ENCODE measurements around the gene RPGRIP1L.

Gene RPGRIP1L

DNA sequence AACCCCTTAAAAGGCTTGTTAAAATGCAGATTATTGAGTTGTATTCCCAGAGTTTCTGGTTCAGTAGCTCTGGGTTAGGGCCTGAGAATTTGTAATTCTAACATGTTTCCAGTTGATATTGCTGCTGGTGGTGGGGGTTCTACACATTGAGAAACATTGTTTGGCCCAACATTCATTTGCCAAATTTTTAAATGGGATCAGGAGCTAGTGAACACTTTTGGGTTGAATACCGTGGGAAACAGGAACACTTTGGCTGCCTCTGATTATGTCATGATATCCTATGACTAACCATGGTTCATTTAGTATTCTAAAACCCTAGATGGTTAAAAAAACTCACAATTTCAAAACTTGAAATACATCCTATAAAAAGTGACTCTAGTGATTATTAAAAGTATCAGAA lies 89.3 kb downstream of the RPGRIP1L start:
- H3K4me1 ChIP-seq (ENCODE audit: control insufficient read depth in 1 of 2, insufficient read depth in 2 of 2, low read length in 2 of 2) = no peaks in the 10 kb centered on the region
- no peak overlapping the region for H3K27ac ChIP-seq (ENCODE audit: low read depth, low read length)
- H4K91ac ChIP-seq (ENCODE audit: low read depth, low read length) = no peak overlapping the region
- no peaks in the 10 kb centered on the region for H3K79me1 ChIP-seq (ENCODE audit: low read length)
- H3K27me3 ChIP-seq (ENCODE audit: insufficient read depth, low read length) = no peaks in the 10 kb centered on the region
- no CpG with 5 or more reads among the region's 1 CpG for WGBS (ENCODE audit: extremely low coverage, insufficient coverage, insufficient read length)
- H2BK120ac ChIP-seq (ENCODE audit: insufficient read depth, low read length, poor library complexity) = no peak overlapping the region
- H3K9me3 ChIP-seq (ENCODE audit: insufficient read depth, low read depth, low read length) = no peaks in the 10 kb centered on the region
- no peak overlapping the region for H2BK12ac ChIP-seq (ENCODE audit: low read length)
- H3K4ac ChIP-seq (ENCODE audit: low read depth, low read length) = no peak overlapping the region
- H3K9ac ChIP-seq (ENCODE audit: low read length) = no peak overlapping the region
- H3K4me2 ChIP-seq (ENCODE audit: low read length) = no peak overlapping the region
- H2BK5ac ChIP-seq (ENCODE audit: low read depth, low read length, poor library complexity) = no peak overlapping the region
- H3K18ac ChIP-seq (ENCODE audit: low read length) = no peak overlapping the region
- H3K4me3 ChIP-seq (ENCODE audit: low read depth, low read length) = no peak overlapping the region
- no peak overlapping the region for H2AFZ ChIP-seq (ENCODE audit: insufficient read depth, low read length, poor library complexity)
- DNase-seq = no peak
- no peak overlapping the region for H4K12ac ChIP-seq (ENCODE audit: low read depth, low read length)
- no peak overlapping the region for H3K23ac ChIP-seq (ENCODE audit: low read length)
- no peaks in the 10 kb centered on the region for H3K36me3 ChIP-seq (ENCODE audit: control insufficient read depth in 1 of 2, insufficient read depth in 2 of 2, low read length in 2 of 2)
- no peak overlapping the region for H2AK5ac ChIP-seq (ENCODE audit: low read length)
- H3K14ac ChIP-seq (ENCODE audit: low read length) = no peak overlapping the region
- no peaks in the 10 kb centered on the region for H3K79me2 ChIP-seq (ENCODE audit: control insufficient read depth, insufficient read depth, low read length, poor library complexity)
- H4K8ac ChIP-seq (ENCODE audit: low read depth, low read length) = no peak overlapping the region

DNA sequence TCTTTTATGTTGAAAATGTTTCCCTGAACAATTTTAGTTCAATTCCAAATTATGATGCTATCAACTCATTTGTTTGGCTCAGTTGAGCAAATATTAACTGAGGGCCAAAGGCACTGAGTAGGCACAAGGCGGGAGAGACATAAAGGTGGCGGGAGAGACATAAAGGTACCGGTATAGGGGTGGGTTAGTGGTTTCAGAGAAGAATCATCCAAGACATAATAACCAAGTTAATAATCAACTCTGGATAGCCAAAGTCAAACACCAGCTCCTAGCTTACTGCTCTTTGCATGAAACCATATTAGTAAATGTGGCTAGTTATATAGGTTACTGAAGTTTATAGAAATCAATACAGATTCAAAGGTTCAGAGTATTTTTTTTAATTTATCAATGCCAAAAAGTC lies 91.7 kb downstream of the RPGRIP1L start:
- H3K36me3 ChIP-seq (ENCODE audit: control insufficient read depth in 1 of 2, insufficient read depth in 2 of 2, low read length in 2 of 2) = no peaks in the 10 kb centered on the region
- H3K9me3 ChIP-seq (ENCODE audit: insufficient read depth, low read depth, low read length) = no peaks in the 10 kb centered on the region
- no peak overlapping the region for H3K18ac ChIP-seq (ENCODE audit: low read length)
- H3K79me1 ChIP-seq (ENCODE audit: low read length) = no peaks in the 10 kb centered on the region
- H2BK5ac ChIP-seq (ENCODE audit: low read depth, low read length, poor library complexity) = no peak overlapping the region
- no peak overlapping the region for H3K23ac ChIP-seq (ENCODE audit: low read length)
- H3K27ac ChIP-seq (ENCODE audit: low read depth, low read length) = no peak overlapping the region
- no peak overlapping the region for H4K8ac ChIP-seq (ENCODE audit: low read depth, low read length)
- no peak overlapping the region for H4K91ac ChIP-seq (ENCODE audit: low read depth, low read length)
- H2AFZ ChIP-seq (ENCODE audit: insufficient read depth, low read length, poor library complexity) = no peak overlapping the region
- no peak overlapping the region for H4K12ac ChIP-seq (ENCODE audit: low read depth, low read length)
- no peak overlapping the region for H3K4me2 ChIP-seq (ENCODE audit: low read length)
- no CpG with 5 or more reads among the region's 3 CpGs for WGBS (ENCODE audit: extremely low coverage, insufficient coverage, insufficient read length)
- no peak overlapping the region for H2BK12ac ChIP-seq (ENCODE audit: low read length)
- no peak for DNase-seq
- H3K14ac ChIP-seq (ENCODE audit: low read length) = no peak overlapping the region
- no peaks in the 10 kb centered on the region for H3K79me2 ChIP-seq (ENCODE audit: control insufficient read depth, insufficient read depth, low read length, poor library complexity)
- no peak overlapping the region for H2BK120ac ChIP-seq (ENCODE audit: insufficient read depth, low read length, poor library complexity)
- H3K27me3 ChIP-seq (ENCODE audit: insufficient read depth, low read length) = no peaks in the 10 kb centered on the region
- no peak overlapping the region for H3K4ac ChIP-seq (ENCODE audit: low read depth, low read length)
- no peak overlapping the region for H3K4me3 ChIP-seq (ENCODE audit: low read depth, low read length)
- H3K4me1 ChIP-seq (ENCODE audit: control insufficient read depth in 1 of 2, insufficient read depth in 2 of 2, low read length in 2 of 2) = no peaks in the 10 kb centered on the region
- no peak overlapping the region for H3K9ac ChIP-seq (ENCODE audit: low read length)
- H2AK5ac ChIP-seq (ENCODE audit: low read length) = no peak overlapping the region

DNA sequence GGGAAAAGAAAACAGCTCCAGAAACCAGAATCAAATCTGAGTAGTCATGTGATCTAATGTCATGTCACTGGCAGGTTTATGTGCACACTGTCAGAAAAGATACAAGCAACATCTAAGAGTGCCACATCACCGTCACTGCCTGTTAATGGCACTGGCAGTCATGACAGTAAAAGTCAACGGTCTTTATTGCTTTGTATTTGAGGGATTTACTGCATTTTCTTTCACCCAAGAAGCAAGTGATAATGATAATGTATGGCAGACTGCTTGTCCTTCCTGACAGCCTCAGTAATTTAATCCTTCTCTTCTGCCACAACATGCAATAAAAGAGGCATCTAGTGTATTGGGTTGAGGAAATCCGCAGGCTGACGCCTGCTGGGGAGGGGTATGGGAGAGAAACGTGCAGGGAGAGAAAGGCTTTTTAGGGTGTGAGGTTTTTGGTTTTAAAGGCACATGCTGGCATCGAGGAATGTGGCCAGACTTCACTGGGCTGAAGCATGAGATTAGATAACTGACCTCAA lies 92.4 kb downstream of the RPGRIP1L start:
- Histone ChIP-seq H3K27me3 (ENCODE audit: insufficient read depth, low read length) (no peaks in the 10 kb centered on the region), H3K18ac (ENCODE audit: low read length) (no peak overlapping the region)
- WGBS (ENCODE audit: extremely low coverage, insufficient coverage, insufficient read length) = no CpG with 5 or more reads among the region's 6 CpGs

DNA sequence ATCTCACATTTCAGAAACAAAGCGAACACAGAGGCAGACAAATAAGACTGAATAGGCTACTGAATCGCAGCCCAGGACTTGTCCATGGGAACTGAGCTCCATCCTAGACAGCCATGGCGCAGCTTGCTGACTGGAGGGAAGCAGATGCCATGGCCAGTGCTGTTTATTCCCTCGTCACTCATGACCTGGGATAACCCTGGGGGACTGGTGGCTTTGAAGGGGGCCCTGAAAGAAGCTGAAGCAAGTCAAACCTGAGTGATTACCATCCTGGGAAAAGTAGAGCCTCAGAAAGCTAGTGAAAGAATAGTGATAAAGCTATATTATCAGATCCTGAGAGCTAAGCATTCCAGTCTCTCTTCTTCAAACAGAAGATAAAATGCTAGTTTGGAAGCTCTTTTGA lies 94.1 kb downstream of the RPGRIP1L start:
- no peak overlapping the region for H3K23ac ChIP-seq (ENCODE audit: low read length)
- H3K9ac ChIP-seq (ENCODE audit: low read length) = no peak overlapping the region
- no peaks in the 10 kb centered on the region for H3K79me1 ChIP-seq (ENCODE audit: low read length)
- no peak overlapping the region for H4K91ac ChIP-seq (ENCODE audit: low read depth, low read length)
- no peak overlapping the region for H2BK12ac ChIP-seq (ENCODE audit: low read length)
- H2BK5ac ChIP-seq (ENCODE audit: low read depth, low read length, poor library complexity) = no peak overlapping the region
- H2AFZ ChIP-seq (ENCODE audit: insufficient read depth, low read length, poor library complexity) = no peak overlapping the region
- no peak for DNase-seq
- no CpG with 5 or more reads among the region's 4 CpGs for WGBS (ENCODE audit: extremely low coverage, insufficient coverage, insufficient read length)
- no peak overlapping the region for H3K4ac ChIP-seq (ENCODE audit: low read depth, low read length)
- no peak overlapping the region for H4K8ac ChIP-seq (ENCODE audit: low read depth, low read length)
- H3K4me3 ChIP-seq (ENCODE audit: low read depth, low read length) = no peak overlapping the region
- H3K27me3 ChIP-seq (ENCODE audit: insufficient read depth, low read length) = no peaks in the 10 kb centered on the region
- H3K36me3 ChIP-seq (ENCODE audit: control insufficient read depth in 1 of 2, insufficient read depth in 2 of 2, low read length in 2 of 2) = no peaks in the 10 kb centered on the region
- no peaks in the 10 kb centered on the region for H3K9me3 ChIP-seq (ENCODE audit: insufficient read depth, low read depth, low read length)
- H3K14ac ChIP-seq (ENCODE audit: low read length) = no peak overlapping the region
- H4K12ac ChIP-seq (ENCODE audit: low read depth, low read length) = no peak overlapping the region
- H2AK5ac ChIP-seq (ENCODE audit: low read length) = no peak overlapping the region
- no peak overlapping the region for H2BK120ac ChIP-seq (ENCODE audit: insufficient read depth, low read length, poor library complexity)
- H3K18ac ChIP-seq (ENCODE audit: low read length) = no peak overlapping the region
- H3K27ac ChIP-seq (ENCODE audit: low read depth, low read length) = no peak overlapping the region
- no peak overlapping the region for H3K4me2 ChIP-seq (ENCODE audit: low read length)
- H3K79me2 ChIP-seq (ENCODE audit: control insufficient read depth, insufficient read depth, low read length, poor library complexity) = no peaks in the 10 kb centered on the region
- no peaks in the 10 kb centered on the region for H3K4me1 ChIP-seq (ENCODE audit: control insufficient read depth in 1 of 2, insufficient read depth in 2 of 2, low read length in 2 of 2)

More for the DNA sequence above, 92.4 kb downstream of the RPGRIP1L start:
- Histone ChIP-seq H3K4ac (ENCODE audit: low read depth, low read length) (no peak overlapping the region), H4K91ac (ENCODE audit: low read depth, low read length) (no peak overlapping the region), H3K4me2 (ENCODE audit: low read length) (no peak overlapping the region), H2BK5ac (ENCODE audit: low read depth, low read length, poor library complexity) (no peak overlapping the region), H2AFZ (ENCODE audit: insufficient read depth, low read length, poor library complexity) (no peak overlapping the region), H3K4me1 (ENCODE audit: control insufficient read depth in 1 of 2, insufficient read depth in 2 of 2, low read length in 2 of 2) (no peaks in the 10 kb centered on the region), H3K9me3 (ENCODE audit: insufficient read depth, low read depth, low read length) (no peaks in the 10 kb centered on the region), H2AK5ac (ENCODE audit: low read length) (no peak overlapping the region), H3K36me3 (ENCODE audit: control insufficient read depth in 1 of 2, insufficient read depth in 2 of 2, low read length in 2 of 2) (no peaks in the 10 kb centered on the region), H2BK120ac (ENCODE audit: insufficient read depth, low read length, poor library complexity) (no peak overlapping the region), H4K8ac (ENCODE audit: low read depth, low read length) (no peak overlapping the region), H4K12ac (ENCODE audit: low read depth, low read length) (no peak overlapping the region), H3K9ac (ENCODE audit: low read length) (no peak overlapping the region), H3K27ac (ENCODE audit: low read depth, low read length) (no peak overlapping the region), H3K79me2 (ENCODE audit: control insufficient read depth, insufficient read depth, low read length, poor library complexity) (no peaks in the 10 kb centered on the region), H3K79me1 (ENCODE audit: low read length) (no peaks in the 10 kb centered on the region), H2BK12ac (ENCODE audit: low read length) (no peak overlapping the region), H3K4me3 (ENCODE audit: low read depth, low read length) (no peak overlapping the region), H3K23ac (ENCODE audit: low read length) (no peak overlapping the region), H3K14ac (ENCODE audit: low read length) (no peak overlapping the region)
- DNase-seq = no peak
